ENCODE results near the gene PRPSAP1. TPM values are rescaled to one million over a fixed set of nuclear protein-coding genes. Genes with fewer than 3 reads are reported as not detected.
A peak's percentile ranks its signal among the peaks of the same experiment; 100 is the strongest.

PRPSAP1 gene
- total RNA-seq, 6 experiments from 2014 or later = 32.6 to 37.4 (median 35.1) TPM

DNA sequence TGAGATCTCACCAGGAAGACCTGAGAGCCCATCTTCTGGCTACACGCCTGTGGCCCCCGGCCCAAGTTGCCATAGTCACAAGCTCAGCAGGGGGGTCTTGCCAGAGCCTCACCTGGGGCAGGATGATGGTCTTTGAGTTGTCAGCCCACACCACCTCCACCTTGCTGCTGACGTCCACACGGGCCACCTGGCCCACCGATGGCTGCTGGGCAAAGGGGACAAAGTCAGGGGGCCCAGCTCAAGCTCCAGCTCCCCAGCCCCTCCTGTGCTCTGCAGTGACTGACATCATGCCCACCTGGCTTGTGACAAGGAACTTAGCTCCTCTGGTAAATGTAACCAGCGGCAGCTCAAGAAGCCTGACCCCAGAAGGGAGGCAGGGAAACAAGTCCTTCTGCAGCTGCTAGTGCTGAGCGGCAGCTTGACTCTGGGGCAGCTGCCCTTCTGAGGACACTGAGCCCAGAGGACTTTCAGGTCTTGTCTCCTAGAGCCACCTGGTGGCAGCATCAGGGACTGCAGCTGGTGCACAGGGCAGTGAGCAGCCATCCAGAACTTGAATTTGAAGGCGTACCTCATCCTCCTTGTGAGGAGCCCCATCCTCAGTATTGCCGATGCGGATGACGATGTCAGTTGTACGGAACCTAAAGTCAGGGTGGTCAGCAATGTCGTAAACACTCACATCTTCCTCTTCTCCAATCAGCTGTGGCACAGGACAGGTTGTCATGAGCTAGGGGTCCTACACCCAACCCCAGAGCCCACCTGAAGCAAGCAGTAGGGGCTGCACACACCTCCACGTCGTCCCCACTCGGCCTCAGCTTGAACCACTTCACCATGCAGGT, 44.2 kb upstream of the PRPSAP1 start:
- Mint-ChIP-seq H3K27ac (no peak overlapping the region; the same call in 1 of the 2 replicates), H3K4me1 (ENCODE audit: low read depth) (no peaks in the 10 kb centered on the region), H3K27me3 (ENCODE audit: insufficient read depth) (no peaks in the 10 kb centered on the region; the same call in none of the 2 replicates), H3K9me3 (no peaks in the 10 kb centered on the region), H3K4me3 (no peak overlapping the region), H3K36me3 (ENCODE audit: low read depth) (peaks cover 21% of the 10 kb centered on the region)
- TF ChIP-seq, protein P1, sequence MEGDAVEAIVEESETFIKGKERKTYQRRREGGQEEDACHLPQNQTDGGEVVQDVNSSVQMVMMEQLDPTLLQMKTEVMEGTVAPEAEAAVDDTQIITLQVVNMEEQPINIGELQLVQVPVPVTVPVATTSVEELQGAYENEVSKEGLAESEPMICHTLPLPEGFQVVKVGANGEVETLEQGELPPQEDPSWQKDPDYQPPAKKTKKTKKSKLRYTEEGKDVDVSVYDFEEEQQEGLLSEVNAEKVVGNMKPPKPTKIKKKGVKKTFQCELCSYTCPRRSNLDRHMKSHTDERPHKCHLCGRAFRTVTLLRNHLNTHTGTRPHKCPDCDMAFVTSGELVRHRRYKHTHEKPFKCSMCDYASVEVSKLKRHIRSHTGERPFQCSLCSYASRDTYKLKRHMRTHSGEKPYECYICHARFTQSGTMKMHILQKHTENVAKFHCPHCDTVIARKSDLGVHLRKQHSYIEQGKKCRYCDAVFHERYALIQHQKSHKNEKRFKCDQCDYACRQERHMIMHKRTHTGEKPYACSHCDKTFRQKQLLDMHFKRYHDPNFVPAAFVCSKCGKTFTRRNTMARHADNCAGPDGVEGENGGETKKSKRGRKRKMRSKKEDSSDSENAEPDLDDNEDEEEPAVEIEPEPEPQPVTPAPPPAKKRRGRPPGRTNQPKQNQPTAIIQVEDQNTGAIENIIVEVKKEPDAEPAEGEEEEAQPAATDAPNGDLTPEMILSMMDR (IDR thresholded peaks at IDR 0.05) = peak; percentile 99
- DNase-seq = peak; percentile 81

DNA sequence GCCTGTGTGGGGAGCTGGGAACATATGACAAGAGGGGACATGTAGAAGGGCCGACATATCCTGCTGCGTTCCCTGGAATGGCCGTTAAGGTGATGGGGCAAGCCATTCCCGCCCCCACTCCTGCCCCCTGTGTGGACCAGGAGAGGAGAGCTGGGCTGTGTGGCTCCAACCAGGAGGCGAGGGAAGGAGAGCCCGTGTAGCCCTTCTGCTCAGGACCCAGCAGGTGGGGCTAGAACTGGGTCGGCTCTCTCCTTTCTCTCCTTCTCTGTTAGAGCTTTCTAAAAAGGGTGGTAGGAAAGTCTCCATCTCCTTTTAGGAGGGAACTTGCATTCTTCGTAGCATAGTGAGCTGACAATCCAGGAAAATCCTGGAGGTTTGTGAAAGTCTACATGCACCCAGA, 43.5 kb upstream of the PRPSAP1 start:
- Mint-ChIP-seq H3K9me3 (no peaks in the 10 kb centered on the region), H3K4me3 (no peak overlapping the region), H3K36me3 (ENCODE audit: low read depth) (peaks cover 17% of the 10 kb centered on the region), H3K27me3 (ENCODE audit: insufficient read depth) (no peaks in the 10 kb centered on the region; the same call in none of the 2 replicates), H3K4me1 (ENCODE audit: low read depth) (no peaks in the 10 kb centered on the region), H3K27ac (no peak overlapping the region)
- DNase-seq = no peak
- TF ChIP-seq, protein P1 (IDR thresholded peaks at IDR 0.05) = no peak

DNA sequence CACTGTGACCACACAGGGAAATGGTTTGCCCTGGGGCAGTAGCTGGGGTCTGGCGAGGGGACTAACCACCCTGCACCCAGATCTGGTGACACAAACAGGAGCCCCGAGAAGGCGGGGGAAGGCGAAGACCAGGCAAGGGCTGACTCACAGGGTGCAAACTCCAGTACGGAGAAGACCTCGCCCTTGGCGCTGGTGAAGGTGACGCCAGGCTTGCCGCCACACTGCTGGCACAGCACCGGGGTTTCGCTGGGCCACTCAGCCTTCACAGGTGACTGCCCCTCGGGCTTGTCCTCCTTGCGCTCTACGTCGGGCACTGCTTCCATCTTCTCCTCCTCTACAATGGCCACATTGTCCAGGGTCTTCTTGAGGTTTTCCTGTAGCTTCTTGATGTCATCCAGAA, 42.3 kb upstream of the PRPSAP1 start:
- Mint-ChIP-seq H3K36me3 (ENCODE audit: low read depth) (peaks cover 8% of the 10 kb centered on the region), H3K9me3 (no peaks in the 10 kb centered on the region), H3K4me1 (ENCODE audit: low read depth) (no peaks in the 10 kb centered on the region), H3K27me3 (ENCODE audit: insufficient read depth) (peaks cover 3% of the 10 kb centered on the region), H3K4me3 (no peak overlapping the region), H3K27ac (no peak overlapping the region)
- TF ChIP-seq, protein P1 (IDR thresholded peaks at IDR 0.05) = no peak
- no peak for DNase-seq

DNA sequence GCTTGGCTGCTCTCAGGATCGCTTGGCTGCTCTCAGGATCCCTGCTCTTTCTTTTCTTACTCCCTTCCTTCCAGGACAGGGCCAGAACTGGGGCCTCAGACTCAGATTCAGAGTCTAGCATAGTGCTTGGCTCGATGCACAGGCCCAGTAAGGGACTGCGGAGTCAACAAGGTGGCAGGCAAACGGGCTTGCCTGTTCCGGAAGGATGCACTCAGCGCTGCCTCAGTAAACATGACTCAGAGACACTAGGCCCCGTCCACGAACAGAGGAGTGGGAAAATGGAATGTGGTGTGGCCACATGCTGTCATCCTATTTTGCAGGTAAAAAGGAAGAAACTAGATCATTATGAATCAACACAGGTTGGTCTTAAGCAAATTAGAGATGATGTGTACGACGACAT, 40.5 kb upstream of the PRPSAP1 start:
- Mint-ChIP-seq H3K27me3 (ENCODE audit: insufficient read depth) (peaks cover 16% of the 10 kb centered on the region), H3K4me1 (ENCODE audit: low read depth) (no peaks in the 10 kb centered on the region), H3K36me3 (ENCODE audit: low read depth) (peaks cover 7% of the 10 kb centered on the region), H3K4me3 (no peak overlapping the region), H3K9me3 (no peaks in the 10 kb centered on the region; the same call in 1 of the 2 replicates), H3K27ac (peak overlapping the region; percentile 48; the same call in 1 of the 2 replicates)
- DNase-seq = no peak
- TF ChIP-seq, protein P1 (IDR thresholded peaks at IDR 0.05) = no peak

DNA sequence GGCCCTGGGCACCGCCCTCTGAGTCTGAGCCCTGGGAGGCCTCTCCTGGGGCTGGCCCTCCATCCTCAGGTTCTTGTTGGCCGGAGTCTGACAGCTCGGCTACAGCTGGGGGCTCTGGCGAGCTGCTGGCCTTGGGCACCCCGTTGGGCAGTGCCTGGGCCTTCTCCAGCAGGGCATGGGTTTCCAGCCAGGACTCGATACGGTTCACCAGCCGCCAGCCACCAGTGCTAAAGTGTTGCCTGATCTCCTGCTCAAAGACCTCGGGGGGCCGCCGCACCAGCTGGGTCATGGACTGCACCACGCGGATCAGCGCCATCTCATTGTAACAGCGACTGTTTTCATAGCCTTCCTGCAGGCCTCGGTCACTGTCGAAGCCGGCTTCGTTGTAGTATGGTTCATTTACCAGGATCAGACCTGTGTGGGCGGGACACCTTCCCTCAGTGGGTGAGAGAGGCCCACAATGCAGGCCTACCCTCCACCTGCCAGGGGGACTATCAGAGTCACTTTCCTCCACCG, 37.5 kb upstream of the PRPSAP1 start:
- Mint-ChIP-seq H3K27ac (no peak overlapping the region), H3K4me1 (ENCODE audit: low read depth) (peaks cover 18% of the 10 kb centered on the region), H3K4me3 (no peak overlapping the region), H3K9me3 (no peaks in the 10 kb centered on the region; the same call in 1 of the 2 replicates), H3K36me3 (ENCODE audit: low read depth) (peaks cover 15% of the 10 kb centered on the region), H3K27me3 (ENCODE audit: insufficient read depth) (peaks cover 23% of the 10 kb centered on the region)
- TF ChIP-seq, protein P1 (IDR thresholded peaks at IDR 0.05) = no peak
- no peak for DNase-seq

All from HFFc6 (cell line).